Right renal cortex interstitium (tissue), 3 donors: ENCODE measurements around the gene FBXL7. TPM values are rescaled to one million over a fixed set of nuclear protein-coding genes. Genes with fewer than 3 reads are reported as not detected.

Source experiments
- DNase-seq, 3 donors: peaks; one replicate each; pipeline ENCODE4 v3.0.0-alpha.2; 2013; ENCODE audit warnings: low read depth in 3 of 3, low spot score in 2 of 3
- polyA plus RNA-seq, 3 donors: library from polyadenylated mRNA; unstranded; fragments of 120-200 nt; gene quantifications; one replicate each; pipeline ENCODE4 v1.2.1, GENCODE V29; 2013; ENCODE audit not compliant: insufficient read length in 3 of 3

The FBXL7 gene
- polyA plus RNA-seq, 3 donors: 23.9 to 28.7 (median 24.8) TPM

DNA sequence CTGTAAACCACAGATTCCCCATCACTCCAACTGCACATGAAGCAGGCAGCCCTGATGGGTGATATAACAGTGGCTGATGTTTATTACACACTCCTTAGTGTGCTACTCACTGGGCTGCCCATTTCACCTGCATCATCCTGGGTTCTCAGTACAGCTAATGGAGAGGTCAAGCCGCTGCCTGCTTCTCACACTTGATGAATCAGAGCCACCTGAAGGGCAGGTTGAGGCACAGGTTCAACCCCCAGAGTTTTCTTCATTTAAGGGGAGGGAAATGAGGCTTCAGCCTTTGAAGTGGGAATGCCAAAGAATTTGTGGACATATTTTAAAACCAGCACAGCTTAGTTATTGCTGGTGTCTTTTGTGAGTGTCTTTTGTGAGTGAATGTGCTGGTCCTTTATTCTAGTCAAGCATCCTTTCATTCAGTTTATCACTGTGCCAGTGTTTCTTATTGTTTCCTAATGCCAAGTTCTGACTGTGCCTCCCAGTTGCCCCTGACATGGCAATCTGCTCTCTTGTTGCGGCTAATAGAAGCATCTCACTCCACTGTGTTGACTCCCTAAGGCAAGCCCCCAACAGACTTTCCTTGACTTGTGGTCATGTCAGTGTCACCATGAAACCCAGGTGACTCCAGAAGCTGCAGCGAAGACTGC is 109.2 kb downstream of the FBXL7 start:
- DNase-seq: no peak

- DNase-seq: no peak
Observed at GRCh38 chr5:15610216-15610615, 110.2 kb downstream of the FBXL7 start.

DNA sequence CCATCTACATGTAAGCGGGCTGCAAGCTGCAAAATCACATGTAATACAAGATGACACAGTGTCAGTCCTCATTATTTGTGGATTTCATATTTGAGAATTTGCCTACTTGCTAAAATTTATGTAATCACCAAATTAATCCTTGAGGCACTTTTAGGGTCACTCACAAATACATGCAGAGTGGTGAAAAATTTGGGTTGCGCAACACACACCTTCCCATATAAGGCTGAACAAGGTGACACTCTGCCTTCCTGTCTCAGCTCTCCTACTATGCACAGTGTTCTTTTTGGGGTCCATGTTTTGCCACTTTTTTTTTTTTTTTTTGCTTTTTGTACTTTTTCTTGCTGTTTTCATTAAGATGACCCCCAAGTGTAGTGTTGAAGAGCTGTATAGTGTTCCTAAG is 111.0 kb downstream of the FBXL7 start:
- no peak for DNase-seq

- DNase-seq: no peak
Observed at GRCh38 chr5:15612915-15613635, 113.1 kb downstream of the FBXL7 start.

GRCh38 chr5:15614679-15615078 is 114.7 kb downstream of the FBXL7 start:
- no peak for DNase-seq

GRCh38 chr5:15615859-15616258 is 115.9 kb downstream of the FBXL7 start:
- no peak for DNase-seq

DNA sequence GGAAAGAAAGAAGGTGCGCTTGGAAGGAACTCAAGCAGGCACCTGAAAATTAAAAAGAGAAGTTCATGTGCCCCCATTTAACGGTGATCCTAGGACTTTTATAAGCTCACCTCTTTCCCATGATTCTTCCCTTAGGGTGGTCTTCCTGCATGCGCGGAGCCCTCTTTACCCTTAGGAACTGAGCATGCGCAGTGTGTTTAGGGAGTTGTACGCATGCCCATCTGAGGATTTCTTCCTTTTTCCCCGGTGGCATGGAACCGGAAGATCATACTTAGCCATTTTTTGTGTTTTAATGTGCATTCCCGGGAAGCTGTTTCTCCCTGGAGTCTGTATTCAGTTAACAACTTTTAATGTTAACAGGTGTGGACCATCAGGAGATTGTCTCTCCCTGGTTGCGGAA is 119.0 kb downstream of the FBXL7 start:
- no peak for DNase-seq

GRCh38 chr5:15620501-15620900 is 120.5 kb downstream of the FBXL7 start:
- DNase-seq: no peak

DNA sequence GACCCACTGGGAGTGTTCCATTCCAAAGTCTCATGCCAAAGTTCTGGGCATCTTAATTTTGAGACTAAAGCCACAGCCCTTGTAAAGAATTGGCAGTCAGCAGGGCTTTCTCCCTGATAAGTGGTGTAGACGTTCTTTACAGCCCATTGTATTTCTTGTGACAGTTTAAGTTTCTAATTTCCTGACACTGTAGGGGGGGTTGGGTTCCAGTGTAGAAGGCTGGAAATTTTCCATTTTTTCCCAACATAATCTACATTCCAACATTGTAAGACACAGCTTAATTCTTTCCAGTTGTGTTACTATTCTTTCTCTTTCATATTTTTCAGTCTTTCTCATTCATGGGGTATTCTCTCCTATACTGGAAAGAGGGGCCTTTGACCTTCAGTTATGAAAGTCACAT is 121.1 kb downstream of the FBXL7 start:
- no peak for DNase-seq

DNA sequence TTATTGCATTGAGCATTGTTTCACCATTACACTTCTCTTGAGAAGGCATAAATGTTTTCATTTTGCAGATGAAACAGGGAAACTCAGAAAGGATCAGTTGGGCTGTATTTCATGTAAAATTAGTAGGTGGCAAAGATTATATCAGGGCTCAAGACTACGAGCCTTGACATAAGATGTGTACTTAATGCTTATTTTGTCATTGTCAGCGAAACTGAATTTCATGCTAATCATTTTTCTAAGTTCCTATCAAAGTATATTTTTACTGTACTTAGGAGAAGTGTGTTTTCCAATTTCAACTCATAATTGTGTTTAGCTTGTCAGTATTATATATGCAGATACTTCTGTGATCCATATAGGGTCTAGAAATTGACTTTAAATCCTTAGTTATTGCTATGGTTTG is 123.8 kb downstream of the FBXL7 start:
- no peak for DNase-seq

- no peak for DNase-seq
Observed at GRCh38 chr5:15627109-15627508, 127.1 kb downstream of the FBXL7 start.

GRCh38 chr5:15627647-15628046 is 127.7 kb downstream of the FBXL7 start:
- no peak for DNase-seq

DNA sequence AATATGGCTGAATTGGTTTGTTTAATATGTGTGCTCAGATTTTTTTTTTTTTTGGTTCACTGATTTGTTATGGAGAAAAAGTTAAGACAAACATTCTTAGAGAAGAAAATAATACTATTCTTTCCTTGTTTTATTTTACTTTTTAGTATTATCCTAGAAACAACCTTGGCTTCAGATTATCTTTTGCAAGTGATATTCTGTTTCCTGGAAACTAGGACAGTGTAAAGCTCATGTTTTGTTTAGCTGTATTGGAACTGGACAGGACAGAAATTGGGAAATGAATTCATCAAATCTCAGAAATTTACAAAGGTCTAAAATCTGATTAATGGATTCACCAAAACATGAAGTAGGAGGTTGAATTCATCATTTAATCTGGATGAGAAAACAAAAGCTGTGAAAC is 130.5 kb downstream of the FBXL7 start:
- DNase-seq: no peak

DNA sequence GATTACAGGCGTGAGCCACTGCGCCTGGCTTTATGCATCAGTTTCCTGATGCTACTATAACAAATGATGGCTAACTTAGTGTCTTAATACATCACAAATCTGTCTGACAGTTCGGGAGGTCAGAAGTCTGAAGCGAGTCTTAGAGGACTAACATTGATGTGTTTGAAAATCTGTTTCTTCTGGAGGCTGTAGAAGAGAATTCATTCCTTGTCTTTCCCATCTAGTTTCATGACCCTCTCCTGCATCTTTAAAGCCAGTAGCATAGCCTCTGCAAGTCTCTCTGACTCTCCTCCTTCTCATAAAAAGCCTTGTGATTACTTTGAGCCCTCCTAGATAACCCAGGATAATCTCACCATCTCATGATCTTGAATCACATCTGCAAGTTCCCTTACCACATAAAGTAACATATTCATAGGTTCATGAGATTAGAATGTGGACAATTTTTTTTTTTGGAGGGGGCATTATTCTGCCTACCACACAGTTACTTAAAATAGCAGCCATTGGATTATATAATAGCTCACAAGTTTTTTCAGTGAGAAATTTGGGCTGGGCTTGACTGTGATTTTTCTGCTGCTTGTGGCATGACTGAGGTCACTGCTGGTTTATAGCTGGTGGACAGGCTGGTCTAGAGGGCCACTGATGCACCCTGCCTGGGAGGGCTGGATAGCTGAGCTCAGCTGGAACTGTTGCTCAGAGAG is 134.8 kb downstream of the FBXL7 start:
- no peak for DNase-seq

- no peak for DNase-seq
Observed at GRCh38 chr5:15635289-15635616, 135.3 kb downstream of the FBXL7 start.

DNA sequence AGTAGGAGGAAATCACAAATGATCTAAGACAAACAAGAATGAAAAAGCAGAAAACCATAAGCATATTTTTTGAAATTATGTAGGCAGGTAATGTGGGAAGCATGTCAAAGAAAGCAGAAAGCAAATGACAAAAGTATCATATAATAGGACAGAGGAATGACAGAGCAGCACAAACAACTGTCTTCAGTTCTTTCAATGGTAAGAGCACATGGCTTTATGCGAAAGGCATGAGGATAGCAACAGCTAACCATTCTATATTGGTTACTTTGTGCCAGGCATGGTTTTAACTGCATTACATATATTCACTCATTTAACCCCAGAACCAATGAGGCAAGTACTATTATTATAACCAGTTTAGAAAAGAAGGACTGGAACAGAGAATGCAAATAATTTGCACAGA is 137.4 kb downstream of the FBXL7 start:
- DNase-seq: no peak

DNA sequence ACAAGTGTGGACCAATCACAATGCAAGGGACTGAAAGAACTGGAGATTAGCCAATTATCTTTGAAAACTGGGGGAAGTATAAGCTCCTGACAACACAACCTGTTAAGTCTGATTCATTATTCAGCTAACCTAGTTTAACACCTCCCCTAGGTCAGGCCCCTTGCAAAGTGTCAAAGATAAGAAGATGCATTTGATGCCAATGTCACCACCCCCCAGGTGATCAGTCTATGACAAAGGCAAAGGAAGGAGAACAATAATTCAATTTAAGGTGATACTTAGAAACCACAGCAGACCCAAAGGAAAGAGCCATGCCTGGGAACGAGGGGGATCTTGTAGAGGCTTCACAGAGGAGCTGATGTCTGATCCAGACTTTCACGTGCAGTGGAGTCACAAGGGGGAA is 137.9 kb downstream of the FBXL7 start:
- DNase-seq: no peak

GRCh38 chr5:15638296-15638695 is 138.3 kb downstream of the FBXL7 start:
- DNase-seq: no peak

GRCh38 chr5:15639288-15639687 is 139.3 kb downstream of the FBXL7 start:
- no peak for DNase-seq

- DNase-seq: no peak
Observed at GRCh38 chr5:15640116-15640515, 140.1 kb downstream of the FBXL7 start.

DNA sequence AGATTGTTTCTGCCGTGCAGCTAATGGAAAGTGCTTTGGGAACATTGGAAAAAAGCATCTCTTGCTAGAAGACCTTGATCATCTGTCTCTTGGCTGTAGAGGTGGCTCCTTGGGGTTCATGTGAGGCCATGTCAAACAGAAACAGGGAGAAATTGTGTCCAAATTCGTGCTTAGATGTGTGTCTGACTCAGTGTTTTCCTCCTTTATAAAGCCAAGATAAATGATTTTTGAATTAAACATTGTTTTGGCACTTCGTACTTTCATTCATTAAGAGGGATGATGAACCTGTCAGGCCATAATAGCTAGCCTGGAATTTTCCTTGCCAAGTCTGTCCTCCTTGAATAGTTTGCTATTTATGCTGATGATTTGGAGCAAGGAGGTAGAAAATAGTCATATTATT is 143.8 kb downstream of the FBXL7 start:
- no peak for DNase-seq
